GM12892 (cell line): ENCODE data around the gene EPHA8.

Source experiments
- POLR2A ChIP-seq: IDR thresholded peaks from 2 replicates; pipeline ENCODE4 v1.6.1; 2011; ENCODE audit warnings: low read depth, low read length, control low read depth
- POLR2AphosphoS5 ChIP-seq: IDR thresholded peaks from 2 replicates; pipeline ENCODE4 v1.6.1; 2011; ENCODE audit warnings: low read depth, low read length, control low read depth

DNA sequence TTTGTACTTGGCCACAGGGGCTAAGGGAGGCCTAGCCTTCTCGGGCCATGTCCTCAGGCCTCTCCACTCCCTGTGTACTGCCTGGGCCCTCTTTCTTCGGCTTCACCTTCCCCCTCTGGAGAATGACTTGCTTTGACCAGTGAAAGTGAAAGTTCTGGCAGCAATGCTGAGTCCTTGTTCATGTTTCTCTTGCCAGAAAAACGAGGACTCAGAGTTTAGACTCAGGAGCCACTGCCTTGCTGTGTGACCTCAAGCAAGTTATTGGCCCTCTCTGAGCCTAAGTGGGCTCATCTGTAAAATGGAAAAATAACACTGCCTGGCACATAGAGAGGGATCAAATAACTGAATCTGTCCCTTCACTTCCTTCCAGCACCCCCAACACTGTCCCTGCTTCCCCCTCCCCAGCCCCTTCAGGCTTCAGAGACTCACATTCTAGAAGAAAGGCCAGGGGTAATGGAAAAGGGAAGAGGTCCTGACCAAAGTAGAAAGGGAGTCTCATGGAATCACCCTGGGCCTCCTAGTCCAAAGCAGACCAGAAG, 74.7 kb downstream of the EPHA8 start:
- TF ChIP-seq POLR2AphosphoS5 (no peak), POLR2A (no peak)
